AG09319 (cell line): ENCODE data around the gene AATK.

Source experiments
- DNase-seq: peaks from one replicate; pipeline ENCODE4 v3.0.0-alpha.2; 2010; ENCODE audit warnings: low read depth; ENCODE audit errors: extremely low read depth
- TF ChIP-seq, protein P1 (sequence below): IDR thresholded peaks from 2 replicates; pipeline ENCODE4 v1.5.1; 2011; ENCODE audit warnings: low read depth, mild to moderate bottlenecking, inconsistent platforms, low read length, moderate library complexity

Gene AATK

DNA sequence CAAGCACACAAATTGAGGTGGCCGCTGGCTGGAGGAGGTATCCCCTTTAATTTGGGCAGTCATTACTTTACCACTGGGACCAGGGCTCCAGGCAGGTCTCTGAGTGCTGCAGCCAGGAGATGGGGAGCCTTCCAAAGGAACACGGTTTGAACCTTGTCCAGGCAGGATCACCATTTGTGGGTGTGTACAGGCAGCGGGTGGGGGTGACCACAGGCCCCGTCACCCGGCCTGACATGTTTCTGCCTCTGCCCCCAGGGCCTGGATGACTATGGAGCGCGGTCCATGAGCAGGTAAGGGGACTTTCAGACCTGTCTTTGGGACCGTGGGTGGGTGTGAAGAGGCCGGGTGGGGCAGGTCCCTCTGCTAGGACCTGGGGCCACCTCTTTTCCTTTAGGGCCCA lies 57.8 kb downstream of the AATK start:
- TF ChIP-seq, protein P1, sequence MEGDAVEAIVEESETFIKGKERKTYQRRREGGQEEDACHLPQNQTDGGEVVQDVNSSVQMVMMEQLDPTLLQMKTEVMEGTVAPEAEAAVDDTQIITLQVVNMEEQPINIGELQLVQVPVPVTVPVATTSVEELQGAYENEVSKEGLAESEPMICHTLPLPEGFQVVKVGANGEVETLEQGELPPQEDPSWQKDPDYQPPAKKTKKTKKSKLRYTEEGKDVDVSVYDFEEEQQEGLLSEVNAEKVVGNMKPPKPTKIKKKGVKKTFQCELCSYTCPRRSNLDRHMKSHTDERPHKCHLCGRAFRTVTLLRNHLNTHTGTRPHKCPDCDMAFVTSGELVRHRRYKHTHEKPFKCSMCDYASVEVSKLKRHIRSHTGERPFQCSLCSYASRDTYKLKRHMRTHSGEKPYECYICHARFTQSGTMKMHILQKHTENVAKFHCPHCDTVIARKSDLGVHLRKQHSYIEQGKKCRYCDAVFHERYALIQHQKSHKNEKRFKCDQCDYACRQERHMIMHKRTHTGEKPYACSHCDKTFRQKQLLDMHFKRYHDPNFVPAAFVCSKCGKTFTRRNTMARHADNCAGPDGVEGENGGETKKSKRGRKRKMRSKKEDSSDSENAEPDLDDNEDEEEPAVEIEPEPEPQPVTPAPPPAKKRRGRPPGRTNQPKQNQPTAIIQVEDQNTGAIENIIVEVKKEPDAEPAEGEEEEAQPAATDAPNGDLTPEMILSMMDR = no peak
- no peak for DNase-seq

DNA sequence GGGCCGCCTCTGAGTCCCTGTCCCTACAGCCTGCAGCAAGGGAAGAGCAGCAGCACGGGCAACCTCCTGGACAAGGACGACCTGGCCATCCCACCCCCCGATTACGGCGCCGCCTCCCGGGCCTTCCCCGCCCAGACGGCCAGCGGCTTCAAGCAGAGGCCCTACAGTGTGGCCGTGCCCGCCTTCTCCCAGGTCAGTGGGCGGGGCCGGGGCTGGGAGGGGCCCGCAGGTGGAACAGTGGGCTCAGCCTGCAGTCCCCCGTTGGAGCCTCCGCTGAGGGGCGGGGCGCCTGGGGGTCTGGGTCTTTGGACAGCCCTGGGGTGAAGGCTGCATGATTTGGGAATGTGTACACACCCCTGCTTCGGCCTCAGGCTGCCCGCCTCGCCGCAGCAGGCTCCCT lies 59.3 kb downstream of the AATK start:
- TF ChIP-seq, protein P1 = no peak
- DNase-seq = no peak

DNA sequence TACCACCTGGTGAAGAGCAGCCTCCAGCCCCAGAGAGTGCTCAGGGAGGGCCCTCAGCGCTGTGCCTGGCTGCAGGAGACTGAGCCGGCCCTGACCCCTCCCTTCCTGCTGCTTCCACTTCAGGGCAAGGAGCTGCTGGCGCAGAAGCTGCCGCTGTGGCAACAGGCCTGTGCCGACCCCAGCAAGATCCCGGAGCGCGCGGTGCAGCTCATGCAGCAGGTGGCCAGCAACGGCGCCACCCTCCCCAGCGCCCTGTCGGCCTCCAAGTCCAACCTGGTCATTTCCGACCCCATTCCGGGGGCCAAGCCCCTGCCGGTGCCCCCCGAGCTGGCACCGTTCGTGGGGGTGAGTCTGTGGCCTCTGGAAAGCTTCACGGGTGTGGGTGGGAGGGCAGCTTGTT lies 62.6 kb downstream of the AATK start:
- DNase-seq = no peak
- TF ChIP-seq, protein P1 = no peak

DNA sequence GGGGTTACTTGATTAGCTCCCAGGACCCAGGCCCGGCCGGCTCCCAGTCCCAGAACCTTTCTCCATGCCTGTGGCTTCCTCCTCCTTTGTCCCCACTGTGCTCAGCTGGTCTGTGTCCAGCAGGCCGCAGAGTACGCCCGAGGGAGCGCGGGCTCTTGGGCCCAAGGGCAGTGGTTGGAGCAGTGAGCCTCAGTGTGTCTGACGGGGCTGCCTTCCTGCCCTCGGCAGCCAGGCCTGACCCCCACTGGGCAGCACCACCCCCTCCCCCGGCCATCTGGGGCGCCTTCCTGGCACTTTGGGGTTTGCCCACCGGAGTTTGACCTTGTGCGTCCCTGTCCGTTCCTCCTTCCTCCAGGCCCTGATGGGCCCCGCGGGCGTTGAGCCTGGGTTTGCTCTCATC lies 63.2 kb downstream of the AATK start:
- DNase-seq = no peak
- TF ChIP-seq, protein P1 = no peak

DNA sequence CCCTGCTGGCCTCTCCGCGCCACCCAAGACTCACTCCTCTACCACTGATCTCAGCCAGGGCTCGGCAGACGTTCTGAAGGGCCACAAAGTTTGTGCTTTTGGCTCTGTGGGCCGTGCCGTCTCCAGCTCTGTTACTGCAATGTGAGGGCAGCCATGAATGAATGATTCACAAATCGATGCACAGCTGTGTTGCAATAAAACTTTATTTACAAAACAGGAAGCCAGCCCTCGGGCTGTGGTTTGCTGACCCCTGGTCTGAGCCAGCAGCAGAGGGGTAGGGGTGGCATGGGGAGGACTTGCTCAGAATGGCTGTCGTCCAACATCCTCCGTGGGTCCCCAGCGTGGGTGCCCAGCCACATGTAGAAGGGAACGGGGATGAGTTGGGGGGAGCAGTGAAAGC lies 63.7 kb downstream of the AATK start:
- TF ChIP-seq, protein P1 = no peak
- DNase-seq = no peak

DNA sequence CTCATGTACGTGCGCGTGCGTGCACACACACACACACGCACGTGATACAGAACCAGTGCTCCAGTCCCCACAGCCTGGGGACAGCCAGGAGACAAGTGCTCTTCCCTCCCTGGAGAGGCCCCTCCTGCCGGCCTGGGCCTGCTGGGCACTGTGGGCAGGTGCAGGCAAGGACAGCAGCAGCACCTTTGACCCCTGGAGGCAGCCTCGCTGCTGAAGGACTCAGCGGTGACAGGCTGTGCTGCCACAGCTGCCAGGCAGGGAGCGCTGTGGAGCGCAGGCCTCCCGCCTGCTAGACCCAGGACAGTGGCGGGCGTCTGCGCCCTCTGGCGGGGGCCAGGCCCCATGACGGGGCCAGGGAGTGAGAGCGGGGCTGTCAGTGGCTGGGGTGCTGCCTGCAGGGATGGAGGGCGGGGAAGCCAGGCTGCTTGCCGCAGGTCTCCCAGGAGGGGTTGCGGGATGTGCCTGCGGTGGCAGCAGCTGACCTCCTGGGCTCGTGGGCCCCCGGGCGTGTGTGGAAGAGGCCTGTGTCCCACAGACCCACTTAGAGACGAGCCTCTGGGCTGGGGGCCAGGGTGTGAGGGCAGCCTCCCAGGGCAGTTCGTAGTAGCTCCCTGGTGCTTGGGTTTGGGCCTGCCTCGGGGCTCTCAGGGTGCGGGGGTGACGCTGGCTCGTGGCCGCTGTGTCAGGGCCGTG lies 64.3 kb downstream of the AATK start:
- TF ChIP-seq, protein P1 = no peak; the same call in none of the 2 replicates
- peak; percentile 34 for DNase-seq

DNA sequence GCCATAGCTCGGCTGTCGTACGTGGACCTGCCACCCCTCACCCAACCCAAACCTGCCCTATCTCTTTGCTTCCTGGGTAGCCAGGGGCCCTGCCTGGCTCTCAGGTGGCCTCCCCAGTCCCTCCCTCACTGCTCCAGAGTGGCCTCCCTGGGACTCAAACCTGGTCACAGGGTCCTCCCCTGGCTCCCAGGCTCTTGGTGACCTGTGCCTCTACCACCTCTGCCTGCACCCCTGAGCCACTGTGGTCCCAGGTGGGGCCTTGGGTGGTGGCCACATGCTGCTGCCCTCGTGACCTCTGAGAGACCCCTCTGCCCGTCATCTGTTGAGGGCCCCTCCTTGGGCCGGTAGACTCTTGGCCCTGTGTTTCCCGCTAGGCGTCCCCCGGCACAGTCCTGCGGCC lies 65.4 kb downstream of the AATK start:
- DNase-seq = no peak
- TF ChIP-seq, protein P1 = no peak
